Measurements from ENCODE around the gene ACSBG1. TPM values are rescaled to one million over a fixed set of nuclear protein-coding genes. Genes with fewer than 3 reads are reported as not detected.
A peak's percentile ranks its signal among the peaks of the same experiment; 100 is the strongest.

ACSBG1 gene
- total RNA-seq, 2 donors from 2014 or later = not detected

DNA sequence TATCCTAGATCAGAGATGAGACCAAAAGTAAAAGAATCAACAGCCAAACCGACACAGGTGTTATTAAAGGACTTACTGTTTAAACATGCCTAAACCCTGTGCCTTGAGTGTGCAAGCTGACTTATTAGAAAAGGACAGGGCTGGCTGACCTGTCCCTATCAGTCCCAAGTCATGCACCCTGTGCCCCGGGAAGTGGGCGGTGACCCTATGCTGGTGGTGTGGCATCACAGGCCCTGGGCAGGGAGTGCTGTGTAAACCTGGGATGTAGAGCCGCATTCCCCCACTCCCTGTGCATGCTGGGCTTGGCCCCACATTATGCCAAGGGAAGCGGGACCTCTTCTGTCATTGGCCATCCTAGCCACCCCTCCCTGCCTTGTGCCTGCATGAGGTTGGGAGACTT lies 40.6 kb upstream of the ACSBG1 start:
- ATAC-seq (ENCODE audit: insufficient number of reproducible peaks, low FRiP score, low read depth) = no peak
- Histone ChIP-seq H3K9me3 (no peaks in the 10 kb centered on the region), H3K36me3 (peaks cover 20% of the 10 kb centered on the region)

DNA sequence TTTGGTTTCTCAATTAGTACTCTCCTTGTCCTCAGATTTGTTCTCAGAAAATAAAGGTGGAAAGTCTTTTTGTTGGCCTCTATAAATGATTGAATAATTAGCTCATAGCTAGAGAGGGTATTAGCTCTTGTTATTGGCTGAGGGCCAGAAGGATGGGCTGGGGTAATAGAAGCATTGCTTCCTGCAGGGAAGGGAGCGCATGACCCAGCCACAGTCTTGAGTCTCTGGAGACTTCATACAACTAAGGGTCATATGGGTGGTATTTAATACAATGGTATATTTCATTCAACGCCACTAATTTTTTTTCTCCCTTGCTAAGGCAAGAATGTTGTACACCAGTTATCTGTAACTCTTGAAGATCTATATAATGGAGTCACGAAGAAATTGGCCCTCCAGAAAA lies 38.4 kb upstream of the ACSBG1 start:
- Histone ChIP-seq H3K4me1 (ENCODE audit: control insufficient read depth in 1 of 2, low read depth in 2 of 2) (peaks cover 0 to 2% of the 10 kb centered on the region in 2 donors), H3K9me3 (no peaks in the 10 kb centered on the region), H3K36me3 (peaks cover 20% of the 10 kb centered on the region), H3K27me3 (replicated peaks; ENCODE audit: insufficient read depth) (no peaks in the 10 kb centered on the region), H3K27ac (no peak overlapping the region), H3K4me3 (no peak overlapping the region)
- ATAC-seq (ENCODE audit: insufficient number of reproducible peaks, low FRiP score, low read depth) (no peak), DNase-seq (ENCODE audit: low spot score) (no peak)
- TF ChIP-seq, protein P1, sequence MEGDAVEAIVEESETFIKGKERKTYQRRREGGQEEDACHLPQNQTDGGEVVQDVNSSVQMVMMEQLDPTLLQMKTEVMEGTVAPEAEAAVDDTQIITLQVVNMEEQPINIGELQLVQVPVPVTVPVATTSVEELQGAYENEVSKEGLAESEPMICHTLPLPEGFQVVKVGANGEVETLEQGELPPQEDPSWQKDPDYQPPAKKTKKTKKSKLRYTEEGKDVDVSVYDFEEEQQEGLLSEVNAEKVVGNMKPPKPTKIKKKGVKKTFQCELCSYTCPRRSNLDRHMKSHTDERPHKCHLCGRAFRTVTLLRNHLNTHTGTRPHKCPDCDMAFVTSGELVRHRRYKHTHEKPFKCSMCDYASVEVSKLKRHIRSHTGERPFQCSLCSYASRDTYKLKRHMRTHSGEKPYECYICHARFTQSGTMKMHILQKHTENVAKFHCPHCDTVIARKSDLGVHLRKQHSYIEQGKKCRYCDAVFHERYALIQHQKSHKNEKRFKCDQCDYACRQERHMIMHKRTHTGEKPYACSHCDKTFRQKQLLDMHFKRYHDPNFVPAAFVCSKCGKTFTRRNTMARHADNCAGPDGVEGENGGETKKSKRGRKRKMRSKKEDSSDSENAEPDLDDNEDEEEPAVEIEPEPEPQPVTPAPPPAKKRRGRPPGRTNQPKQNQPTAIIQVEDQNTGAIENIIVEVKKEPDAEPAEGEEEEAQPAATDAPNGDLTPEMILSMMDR (IDR thresholded peaks at IDR 0.05) = no peak

More for the DNA sequence above, 40.6 kb upstream of the ACSBG1 start:
- Histone ChIP-seq H3K27me3 (replicated peaks; ENCODE audit: insufficient read depth) (no peaks in the 10 kb centered on the region), H3K4me3 (no peak overlapping the region), H3K27ac (no peak overlapping the region), H3K4me1 (ENCODE audit: control insufficient read depth in 1 of 2, low read depth in 2 of 2) (no peaks in the 10 kb centered on the region)
- DNase-seq (ENCODE audit: low spot score) = no peak
- TF ChIP-seq, protein P1 (IDR thresholded peaks at IDR 0.05) = no peak

DNA sequence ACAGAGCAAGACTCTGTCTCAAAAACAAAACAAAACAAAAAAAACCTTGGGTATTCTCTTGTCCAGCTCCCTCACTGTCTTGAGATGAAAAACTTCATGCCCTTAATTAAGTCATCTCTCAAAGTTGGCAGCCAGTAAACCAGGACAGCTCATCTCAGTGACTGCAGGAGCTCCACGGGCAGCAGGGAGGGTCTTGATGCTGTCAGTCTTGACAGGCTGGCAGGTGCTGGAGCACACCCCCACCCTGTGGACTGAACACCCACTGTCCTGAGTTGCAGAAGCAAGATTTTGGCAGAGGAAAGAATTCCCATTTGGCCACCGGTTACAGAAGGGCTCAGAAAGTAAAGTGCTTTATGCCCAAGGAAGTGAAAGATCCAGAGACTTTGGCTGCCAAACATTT lies 38.0 kb upstream of the ACSBG1 start:
- Histone ChIP-seq H3K27me3 (replicated peaks; ENCODE audit: insufficient read depth) (no peaks in the 10 kb centered on the region), H3K9me3 (no peaks in the 10 kb centered on the region), H3K4me3 (no peak overlapping the region), H3K27ac (no peak overlapping the region), H3K36me3 (peaks cover 17% of the 10 kb centered on the region), H3K4me1 (ENCODE audit: control insufficient read depth in 1 of 2, low read depth in 2 of 2) (peaks cover 0 to 7% of the 10 kb centered on the region in 2 donors)
- ATAC-seq (ENCODE audit: insufficient number of reproducible peaks, low FRiP score, low read depth) (no peak), DNase-seq (ENCODE audit: low spot score) (no peak)
- TF ChIP-seq, protein P1 (IDR thresholded peaks at IDR 0.05) = no peak

DNA sequence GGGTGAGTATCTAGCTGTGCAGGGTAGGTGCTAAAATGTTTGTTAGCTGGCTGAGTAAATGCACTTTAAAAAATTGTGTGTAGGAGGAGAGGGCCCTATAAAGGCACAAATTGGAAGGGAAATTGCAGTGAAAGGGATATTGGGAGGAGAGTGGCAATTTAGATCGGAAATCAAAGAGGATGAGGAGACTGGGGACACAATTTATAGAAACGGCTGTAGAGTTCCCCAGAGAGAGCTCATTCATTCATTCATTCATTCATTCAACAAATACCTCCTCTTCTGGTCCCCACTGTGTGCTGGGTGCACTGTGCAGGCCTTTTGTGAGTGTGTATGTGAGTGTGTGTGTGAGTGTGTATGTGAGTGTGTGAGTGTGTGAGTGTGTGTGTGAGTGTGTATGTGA lies 32.4 kb upstream of the ACSBG1 start:
- TF ChIP-seq, protein P1 (IDR thresholded peaks at IDR 0.05) = no peak
- no peak for ATAC-seq (ENCODE audit: insufficient number of reproducible peaks, low FRiP score, low read depth)
- peak overlapping the region; percentile 53 to 58 for H3K27ac ChIP-seq

DNA sequence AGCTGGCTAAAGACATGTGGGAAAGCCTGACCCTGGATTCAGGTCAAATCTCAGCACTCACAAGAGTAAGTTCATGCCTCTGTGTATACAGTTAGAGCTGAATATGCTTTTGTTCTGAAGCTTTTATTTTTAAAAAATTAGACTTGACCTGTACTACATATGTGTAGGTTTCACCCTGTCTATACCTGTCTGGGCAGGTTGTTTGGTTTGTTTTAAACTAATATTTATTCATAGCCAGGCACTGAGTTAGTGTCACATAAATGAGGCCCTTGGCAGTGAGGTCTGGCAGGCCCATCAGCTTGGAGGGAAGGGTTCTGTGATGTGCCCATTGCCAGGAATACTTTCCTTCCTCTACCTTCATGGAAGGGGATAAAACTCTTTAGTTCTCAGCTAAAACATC lies 31.9 kb upstream of the ACSBG1 start:
- no peak for ATAC-seq (ENCODE audit: insufficient number of reproducible peaks, low FRiP score, low read depth)
- DNase-seq (ENCODE audit: low spot score) = no peak
- Histone ChIP-seq H3K27me3 (replicated peaks; ENCODE audit: insufficient read depth) (no peaks in the 10 kb centered on the region), H3K4me1 (ENCODE audit: control insufficient read depth in 1 of 2, low read depth in 2 of 2) (peaks cover 3 to 30% of the 10 kb centered on the region in 2 donors), H3K27ac (peak overlapping the region; percentile 53 to 58), H3K4me3 (peak overlapping the region; percentile 3), H3K36me3 (peaks cover 2% of the 10 kb centered on the region), H3K9me3 (no peaks in the 10 kb centered on the region)
- TF ChIP-seq, protein P1 (IDR thresholded peaks at IDR 0.05) = no peak

More for the DNA sequence above, 32.4 kb upstream of the ACSBG1 start:
- no peaks in the 10 kb centered on the region for H3K9me3 ChIP-seq
- no peak for DNase-seq (ENCODE audit: low spot score)
- peaks cover 3% of the 10 kb centered on the region for H3K36me3 ChIP-seq
- H3K4me3 ChIP-seq = peak overlapping the region; percentile 3
- peaks cover 3 to 30% of the 10 kb centered on the region in 2 donors for H3K4me1 ChIP-seq (ENCODE audit: control insufficient read depth in 1 of 2, low read depth in 2 of 2)
- H3K27me3 ChIP-seq (replicated peaks; ENCODE audit: insufficient read depth) = no peaks in the 10 kb centered on the region

Data from thoracic aorta (tissue), 2 donors.